GM23338 (cell line): ENCODE measurements around the gene ZFY. TPM values are rescaled to one million over a fixed set of nuclear protein-coding genes. Genes with fewer than 3 reads are reported as not detected.

Experiments used
- ATAC-seq: fragments of 200-7000 bp; cut with Tn5 transposase; 3 replicates; pipeline ENCODE4 v1.9.1; 2020
- DNase-seq: peaks from one replicate; pipeline ENCODE4 v3.0.0-alpha.2; 2015; ENCODE audit warnings: low spot score
- H2AFZ ChIP-seq: fragments of 200-600 bp; sonication (generic); 2 replicates; pipeline ENCODE4 v1.8.0; 2016; ENCODE audit warnings: antibody characterized with exemption, mild to moderate bottlenecking, moderate library complexity
- H3F3A ChIP-seq: fragments of 200-600 bp; sonication (generic); replicated peaks from 2 replicates; pipeline ENCODE4 v1.8.0; 2017; ENCODE audit warnings: antibody characterized with exemption, mixed run types, low read depth
- H3K27ac ChIP-seq: fragments of 200-600 bp; sonication (generic); 2 replicates; pipeline ENCODE4 v1.6.1; 2016; ENCODE audit warnings: low read depth
- H3K27me3 ChIP-seq: fragments of 200-600 bp; sonication (generic); 2 replicates; pipeline ENCODE4 v1.8.0; 2016; ENCODE audit warnings: mild to moderate bottlenecking, mixed run types, moderate library complexity; ENCODE audit not compliant: insufficient read depth
- H3K36me3 ChIP-seq: fragments of 200-600 bp; sonication (generic); 2 replicates; pipeline ENCODE4 v1.8.0; 2016; ENCODE audit warnings: mild to moderate bottlenecking; ENCODE audit not compliant: insufficient read depth
- H3K4me1 ChIP-seq: fragments of 200-600 bp; sonication (generic); 2 replicates; pipeline ENCODE4 v1.8.0; 2016; ENCODE audit warnings: mild to moderate bottlenecking, moderate library complexity; ENCODE audit not compliant: insufficient read depth
- H3K4me2 ChIP-seq: fragments of 200-600 bp; sonication (generic); 2 replicates; pipeline ENCODE4 v1.7.1; 2017; ENCODE audit warnings: mixed run types
- H3K4me3 ChIP-seq: fragments of 200-600 bp; sonication (generic); 2 replicates; pipeline ENCODE4 v1.6.1; 2016; ENCODE audit warnings: mixed run types
- H3K79me2 ChIP-seq: fragments of 200-600 bp; sonication (generic); replicated peaks from 2 replicates; pipeline ENCODE4 v1.8.0; 2017; ENCODE audit warnings: mild to moderate bottlenecking; ENCODE audit not compliant: insufficient read depth
- H3K9me2 ChIP-seq: fragments of 200-600 bp; sonication (generic); 2 replicates; pipeline ENCODE4 v1.8.0; 2017; ENCODE audit not compliant: insufficient read depth
- H4K20me1 ChIP-seq: fragments of 200-600 bp; sonication (generic); replicated peaks from 2 replicates; pipeline ENCODE4 v1.8.0; 2017; ENCODE audit warnings: mild to moderate bottlenecking; ENCODE audit not compliant: insufficient read depth
- H3K27ac Mint-ChIP-seq: 2 replicates; pipeline ENCODE4 v1.8.0; 2020; ENCODE audit warnings: inconsistent platforms, mild to moderate bottlenecking, moderate library complexity, mixed read lengths
- H3K27me3 Mint-ChIP-seq: 3 replicates; pipeline ENCODE4 v1.8.0; 2022; ENCODE audit warnings: low read depth, mild to moderate bottlenecking, moderate library complexity, mixed read lengths, inconsistent platforms; ENCODE audit not compliant: insufficient read depth, poor library complexity
- H3K36me3 Mint-ChIP-seq: 3 replicates; pipeline ENCODE4 v1.8.0; 2021; ENCODE audit warnings: low read depth, mild to moderate bottlenecking, inconsistent platforms, moderate library complexity, mixed read lengths
- H3K4me1 Mint-ChIP-seq: 3 replicates; pipeline ENCODE4 v1.8.0; 2020; ENCODE audit warnings: mild to moderate bottlenecking, inconsistent platforms, mixed read lengths
- H3K4me3 Mint-ChIP-seq: 3 replicates; pipeline ENCODE4 v1.8.0; 2021; ENCODE audit warnings: moderate library complexity, mild to moderate bottlenecking, inconsistent platforms, mixed read lengths
- H3K9me3 Mint-ChIP-seq: 3 replicates; pipeline ENCODE4 v1.8.0; 2020; ENCODE audit warnings: moderate library complexity, mild to moderate bottlenecking, inconsistent platforms, mixed read lengths
- CREB1 ChIP-seq: fragments of 250-450 bp; sonication (Bioruptor Pico); IDR thresholded peaks from 2 replicates; pipeline ENCODE4 v1.5.0; 2020; ENCODE audit warnings: low read depth, mild to moderate bottlenecking, moderate library complexity
- CTCF ChIP-seq, 2 experiments: fragments of 200-600 bp in 1 of 2; sonication (generic) in 1 of 2; conservative IDR thresholded peaks; 2 replicates each; pipeline versions ENCODE4 v1.5.1 to v1.6.1; 2016 to 2017; ENCODE audit warnings: antibody characterized with exemption in 2 of 2, low read depth in 2 of 2, mild to moderate bottlenecking in 2 of 2, moderate library complexity in 1 of 2
- ETS1 ChIP-seq: IDR thresholded peaks from 2 replicates; pipeline ENCODE4 v1.6.1; 2016; ENCODE audit warnings: antibody characterized with exemption
- EZH2 ChIP-seq: fragments of 200-600 bp; sonication (generic); IDR thresholded peaks from one replicate; pipeline ENCODE4 v1.8.0; 2017; ENCODE audit warnings: antibody characterized with exemption, mild to moderate bottlenecking, low read depth; ENCODE audit not compliant: unreplicated experiment
- EZH2phosphoT487 ChIP-seq: fragments of 200-600 bp; sonication (generic); IDR thresholded peaks from one replicate; pipeline ENCODE4 v1.8.1; 2018; ENCODE audit warnings: antibody characterized with exemption; ENCODE audit not compliant: unreplicated experiment
- JUNB ChIP-seq: IDR thresholded peaks from one replicate; pipeline ENCODE4 v1.6.1; 2016; ENCODE audit warnings: antibody characterized with exemption; ENCODE audit not compliant: unreplicated experiment
- NANOG ChIP-seq: IDR thresholded peaks from 2 replicates; pipeline ENCODE4 v1.6.1; 2016; ENCODE audit warnings: antibody characterized with exemption, borderline replicate concordance
- POLR2AphosphoS5 ChIP-seq: IDR thresholded peaks from 2 replicates; pipeline ENCODE4 v1.6.1; 2016; ENCODE audit warnings: antibody characterized with exemption, low read depth
- REST ChIP-seq: IDR thresholded peaks from one replicate; pipeline ENCODE4 v1.6.1; 2018; ENCODE audit warnings: antibody characterized with exemption; ENCODE audit not compliant: unreplicated experiment
- STAT1 ChIP-seq: IDR thresholded peaks from one replicate; pipeline ENCODE4 v1.6.1; 2016; ENCODE audit warnings: antibody characterized with exemption; ENCODE audit not compliant: unreplicated experiment
- ZNF114 ChIP-seq: fragments of 250-450 bp; sonication (Bioruptor Pico); IDR thresholded peaks from 2 replicates; pipeline ENCODE4 v1.5.0; 2020; ENCODE audit warnings: mild to moderate bottlenecking, moderate library complexity
- ZNF331 ChIP-seq: fragments of 250-450 bp; sonication (Bioruptor Pico); IDR thresholded peaks from 2 replicates; pipeline ENCODE4 v1.5.0; 2020; ENCODE audit warnings: low read depth, mild to moderate bottlenecking, moderate library complexity
- ZNF462 ChIP-seq: fragments of 250-450 bp; sonication (Bioruptor Pico); IDR thresholded peaks from 2 replicates; pipeline ENCODE4 v1.5.0; 2020; ENCODE audit warnings: mild to moderate bottlenecking, moderate library complexity
- polyA plus RNA-seq: library from polyadenylated mRNA; unstranded; fragments of >200 nt; fragmentation: Nextera tagmentation; extraction: Ambion mirVana; gene quantifications from 2 replicates; pipeline ENCODE4 v1.2.1, GENCODE V29; 2016
- total RNA-seq: library from RNA; depleted of rRNA; stranded (reverse); fragments of >200 nt; shearing (Covaris generic); gene quantifications from 2 replicates; pipeline ENCODE4 v1.2.3, GENCODE V29; 2014

The ZFY gene
- total and polyA plus RNA-seq, 2 experiments from 2014 or later: 4.5 to 9.4 TPM

GRCh38 chrY:2984491-2984890 lies 49.3 kb downstream of the ZFY start:
- ATAC-seq: no peak
- Histone ChIP-seq H3K9me2 (no peaks in the 10 kb centered on the region), H3K4me2 (no peak overlapping the region), H3K79me2 (no peaks in the 10 kb centered on the region), H3K4me3 (no peak overlapping the region), H2AFZ (no peak overlapping the region), H3K4me1 (no peaks in the 10 kb centered on the region), H4K20me1 (no peaks in the 10 kb centered on the region), H3K27ac (no peak overlapping the region; the same call in 1 of the 2 replicates), H3K27me3 (no peaks in the 10 kb centered on the region), H3F3A (no peaks in the 10 kb centered on the region), H3K36me3 (no peaks in the 10 kb centered on the region)
- no peak for DNase-seq
- no peaks in the 10 kb centered on the region for H3K9me3 Mint-ChIP-seq
- TF ChIP-seq CTCF (conservative IDR thresholded peaks at IDR 0.05; ENCODE audit: low read depth in 2 of 2) (no peak), ZNF331 (CRISPR knock-in tag) (no peak), ZNF462 (CRISPR knock-in tag) (no peak), EZH2phosphoT487 (no peak), JUNB (no peak), STAT1 (no peak), ETS1 (no peak), CREB1 (CRISPR knock-in tag) (no peak), EZH2 (no peak), NANOG (no peak), REST (no peak), POLR2AphosphoS5 (no peak), ZNF114 (CRISPR knock-in tag) (no peak)
- H3K27ac Mint-ChIP-seq: no peak overlapping the region; the same call in 1 of the 2 replicates
- no peaks in the 10 kb centered on the region for H3K4me1 Mint-ChIP-seq
- no peak overlapping the region for H3K4me3 Mint-ChIP-seq
- H3K27me3 Mint-ChIP-seq: peaks cover 2% of the 10 kb centered on the region
- peaks cover 1% of the 10 kb centered on the region; the same call in 1 of the 3 replicates for H3K36me3 Mint-ChIP-seq
